Small intestine (tissue), 7 donors: Measurements from ENCODE around the gene SNCAIP. TPM values are rescaled to one million over a fixed set of nuclear protein-coding genes. Genes with fewer than 3 reads are reported as not detected.

Experiments used
- DNase-seq, 2 donors: peaks; one replicate each; pipeline versions ENCODE4 v3.0.0 to v3.0.0-alpha.2; 2013
- FAIRE-seq: peaks from 2 replicates; lab custom pipeline; 2012; peaks lifted over from hg19 to GRCh38; lab: Jason Lieb, UNC
- H3K27ac ChIP-seq, 3 donors: one replicate each; pipeline ENCODE4 v1.5.1; 2013; ENCODE audit warnings: low read length in 2 of 3, mild to moderate bottlenecking in 2 of 3, control low read depth in 1 of 3, inconsistent platforms in 1 of 3, low read depth in 1 of 3, moderate library complexity in 1 of 3
- H3K27me3 ChIP-seq, 3 donors: one replicate each; pipeline ENCODE4 v1.6.1; 2013; ENCODE audit warnings: low read length in 3 of 3, inconsistent platforms in 1 of 3; ENCODE audit not compliant: control insufficient read depth in 3 of 3, insufficient read depth in 3 of 3
- H3K36me3 ChIP-seq, 3 donors: one replicate each; pipeline ENCODE4 v1.6.1; 2013; ENCODE audit warnings: low read length in 3 of 3, inconsistent platforms in 1 of 3, low read depth in 1 of 3, mild to moderate bottlenecking in 1 of 3, moderate library complexity in 1 of 3; ENCODE audit not compliant: control insufficient read depth in 3 of 3, insufficient read depth in 2 of 3
- H3K4me1 ChIP-seq, 3 donors: one replicate each; pipeline ENCODE4 v1.6.1; 2013; ENCODE audit warnings: low read length in 2 of 3, inconsistent platforms in 1 of 3, low read depth in 1 of 3, mild to moderate bottlenecking in 1 of 3, moderate library complexity in 1 of 3; ENCODE audit not compliant: control insufficient read depth in 3 of 3, insufficient read depth in 2 of 3
- H3K4me3 ChIP-seq, 3 donors: one replicate each; pipeline ENCODE4 v1.5.1; 2013; ENCODE audit warnings: low read length in 3 of 3, control low read depth in 1 of 3, inconsistent platforms in 1 of 3, low read depth in 1 of 3, mild to moderate bottlenecking in 1 of 3, moderate library complexity in 1 of 3
- H3K9me3 ChIP-seq, 2 donors: one replicate each; pipeline ENCODE4 v1.6.1; 2013; ENCODE audit warnings: low read depth in 1 of 2, low read length in 1 of 2; ENCODE audit not compliant: control insufficient read depth in 2 of 2, insufficient read depth in 1 of 2
- WGBS, 3 donors: extraction: QIAGEN DNeasy Blood & Tissue Kit; methylation state at CpG; one replicate each; pipeline ENCODE4 v1.1.7; 2013; 5-methylcytosine and 5-hydroxymethylcytosine counted together
- polyA plus RNA-seq, 4 donors: library from polyadenylated mRNA; stranded (reverse) in 3 of 4; unstranded in 1 of 4; fragments of 200-250 nt in 3 of 4; fragments of 120-200 nt in 1 of 4; gene quantifications; one replicate each; pipeline versions ENCODE4 v1.2.1 to v1.2.3, GENCODE V29; 2013
- donor health status: healthy with polysubstance abuse.
- donor health status: control.
- donor health status: control.
- donor health status: Bipolar disorder and iron deficiency.
- donor health status: healthy.

The SNCAIP gene
- polyA plus RNA-seq, 4 donors, result 0.54 to 5.3 (median 1.1) TPM; not detected in 1

- H3K9me3 ChIP-seq, result no peaks in the 10 kb centered on the region
- 64 to 69% (median 67%) methylated on average over 7 of the region's 7 CpGs for WGBS, 3 donors
Measured at GRCh38 chr5:122291000-122291901, 20.8 kb upstream of the SNCAIP start.

GRCh38 chr5:122292332-122292731 lies 19.7 kb upstream of the SNCAIP start:
- Histone ChIP-seq H3K4me3 (no peak overlapping the region), H3K9me3 (no peaks in the 10 kb centered on the region), H3K27ac (no peak overlapping the region), H3K36me3 (no peaks in the 10 kb centered on the region), H3K4me1 (no peaks in the 10 kb centered on the region), H3K27me3 (peaks cover 0 to 2% (median 0%) of the 10 kb centered on the region in 3 donors)
- WGBS, 3 donors, result 53 to 66% (median 59%) methylated on average over 2 of the region's 2 CpGs
- DNase-seq, result no peak
- FAIRE-seq, result no peak

More at GRCh38 chr5:122291000-122291901, 20.8 kb upstream of the SNCAIP start:
- no peaks in the 10 kb centered on the region for H3K36me3 ChIP-seq
- H3K27ac ChIP-seq, result no peak overlapping the region
- DNase-seq (no peak), FAIRE-seq (no peak)
- no peaks in the 10 kb centered on the region for H3K4me1 ChIP-seq
- H3K4me3 ChIP-seq, result no peak overlapping the region
- H3K27me3 ChIP-seq, result peaks cover 0 to 2% (median 0%) of the 10 kb centered on the region in 3 donors

GRCh38 chr5:122295138-122295537 lies 16.9 kb upstream of the SNCAIP start:
- Histone ChIP-seq H3K36me3 (no peaks in the 10 kb centered on the region), H3K9me3 (no peaks in the 10 kb centered on the region), H3K4me1 (no peaks in the 10 kb centered on the region), H3K27me3 (peaks cover 0 to 2% (median 0%) of the 10 kb centered on the region in 3 donors), H3K4me3 (no peak overlapping the region), H3K27ac (no peak overlapping the region)
- no peak for FAIRE-seq
- 33 to 57% (median 38%) methylated on average over 2 of the region's 2 CpGs for WGBS, 3 donors
- peak; percentile 17 to 21 for DNase-seq

DNA sequence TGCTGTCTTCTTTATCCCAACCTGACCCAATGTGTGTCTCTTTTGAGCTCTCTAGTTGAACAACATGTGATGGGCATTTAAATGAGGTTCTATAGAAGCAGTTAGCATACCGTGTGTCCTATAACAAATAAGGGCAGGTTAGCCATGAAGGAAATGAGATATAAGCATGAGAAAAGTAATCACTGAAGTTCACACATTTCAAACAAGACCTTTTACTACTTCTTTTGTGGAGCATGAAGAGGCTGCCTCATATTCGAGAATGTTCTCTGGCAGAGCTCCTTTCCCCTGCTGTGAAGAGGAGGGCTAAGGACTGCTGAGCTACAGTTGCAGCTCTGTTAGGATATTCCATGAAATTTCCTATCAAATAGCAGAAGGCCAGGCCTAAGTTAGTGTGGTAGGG lies 15.2 kb upstream of the SNCAIP start:
- Histone ChIP-seq H3K9me3 (no peaks in the 10 kb centered on the region), H3K36me3 (no peaks in the 10 kb centered on the region), H3K4me3 (no peak overlapping the region), H3K27me3 (no peaks in the 10 kb centered on the region), H3K4me1 (no peaks in the 10 kb centered on the region), H3K27ac (no peak overlapping the region)
- WGBS, 3 donors, result 74 to 89% (median 76%) methylated on average over 2 of the region's 2 CpGs
- DNase-seq (no peak), FAIRE-seq (no peak)

GRCh38 chr5:122297587-122298298 lies 14.3 kb upstream of the SNCAIP start:
- DNase-seq (no peak), FAIRE-seq (no peak)
- no peaks in the 10 kb centered on the region for H3K9me3 ChIP-seq
- H3K4me1 ChIP-seq, result no peaks in the 10 kb centered on the region
- 65 to 81% (median 69%) methylated on average over 6 of the region's 6 CpGs for WGBS, 3 donors
- H3K36me3 ChIP-seq, result no peaks in the 10 kb centered on the region
- H3K4me3 ChIP-seq, result no peak overlapping the region
- H3K27ac ChIP-seq, result no peak overlapping the region
- no peaks in the 10 kb centered on the region for H3K27me3 ChIP-seq

GRCh38 chr5:122300374-122300773 lies 11.7 kb upstream of the SNCAIP start:
- DNase-seq (no peak), FAIRE-seq (no peak)
- Histone ChIP-seq H3K36me3 (no peaks in the 10 kb centered on the region), H3K27ac (no peak overlapping the region), H3K27me3 (no peaks in the 10 kb centered on the region), H3K4me1 (no peaks in the 10 kb centered on the region), H3K4me3 (no peak overlapping the region), H3K9me3 (no peaks in the 10 kb centered on the region)
- WGBS, 3 donors, result 42 to 81% (median 50%) methylated on average over 1 of the region's 1 CpG

- DNase-seq (no peak), FAIRE-seq (no peak)
- Histone ChIP-seq H3K27me3 (no peaks in the 10 kb centered on the region), H3K27ac (no peak overlapping the region), H3K9me3 (no peaks in the 10 kb centered on the region), H3K4me3 (no peak overlapping the region), H3K36me3 (no peaks in the 10 kb centered on the region), H3K4me1 (no peaks in the 10 kb centered on the region)
- 41 to 60% (median 54%) methylated on average over 2 of the region's 2 CpGs for WGBS, 3 donors
Measured at GRCh38 chr5:122301016-122301415, 11.0 kb upstream of the SNCAIP start.

GRCh38 chr5:122304471-122305215 lies 7.4 kb upstream of the SNCAIP start:
- Histone ChIP-seq H3K27me3 (no peaks in the 10 kb centered on the region), H3K27ac (no peak overlapping the region), H3K36me3 (no peaks in the 10 kb centered on the region), H3K4me3 (no peak overlapping the region), H3K4me1 (no peaks in the 10 kb centered on the region), H3K9me3 (no peaks in the 10 kb centered on the region)
- DNase-seq (no peak), FAIRE-seq (no peak)
- 70 to 79% (median 76%) methylated on average over 2 of the region's 2 CpGs for WGBS, 3 donors
